Adrenal gland (tissue), 12 donors: Measurements from ENCODE around the gene MRGPRD. TPM values are rescaled to one million over a fixed set of nuclear protein-coding genes. Genes with fewer than 3 reads are reported as not detected.

Experiments used
- DNase-seq, 7 donors: peaks; one replicate each; pipeline ENCODE4 v3.0.0-alpha.2; 2019 to 2020
- H3K27ac ChIP-seq, 5 donors: fragments of 200-600 bp; sonication (generic) in 4 of 5; 1 replicate in 3 of 5; 2 replicates in 2 of 5; pipeline versions ENCODE4 v1.5.1 to v1.8.0; 2016 to 2020; ENCODE audit warnings: mild to moderate bottlenecking in 1 of 5
- H3K27me3 ChIP-seq: fragments of 200-600 bp; 2 replicates; pipeline ENCODE4 v1.8.0; 2021
- H3K36me3 ChIP-seq, 2 donors: fragments of 200-600 bp; replicated peaks in 1 of 2; 1 replicate in 1 of 2; 2 replicates in 1 of 2; pipeline versions ENCODE4 v1.5.1 to v1.8.0; 2018 to 2022
- H3K4me1 ChIP-seq, 2 donors: fragments of 200-600 bp; replicated peaks in 1 of 2; 1 replicate in 1 of 2; 2 replicates in 1 of 2; pipeline versions ENCODE4 v1.5.1 to v1.8.0; 2018 to 2021
- H3K4me3 ChIP-seq, 4 donors: fragments of 200-600 bp; sonication (generic) in 3 of 4; one replicate each; pipeline ENCODE4 v1.5.1; 2016 to 2018
- H3K9me3 ChIP-seq, 3 donors: fragments of 200-600 bp; sonication (generic) in 1 of 3; replicated peaks in 1 of 3; 1 replicate in 2 of 3; 2 replicates in 1 of 3; pipeline versions ENCODE4 v1.5.1 to v1.8.0; 2016 to 2021
- POLR2A ChIP-seq, 2 donors: fragments of 450-650 bp; IDR thresholded peaks; one replicate each; pipeline ENCODE4 v1.6.1; 2017; ENCODE audit warnings: antibody characterized with exemption in 2 of 2, mild to moderate bottlenecking in 2 of 2, moderate library complexity in 1 of 2
- WGBS, 4 donors: extraction: QIAGEN DNeasy Blood & Tissue Kit in 2 of 4; methylation state at CpG; one replicate each; pipeline versions ENCODE4 v1.1.5 to v1.1.7; 2013 to 2017; 5-methylcytosine and 5-hydroxymethylcytosine counted together
- intact Hi-C, 2 donors: fragments of 100-400 bp; cut with DNase I; formaldehyde crosslinking; loops; one replicate each; pipeline versions ENCODE4 v1.14.1 to v1.15.0; 2022 to 2023
- polyA plus RNA-seq, 3 donors: library from polyadenylated mRNA; stranded (reverse); fragments of 200-250 nt in 2 of 3; fragments of 350-450 nt in 1 of 3; fragmentation: Illumina TruSeq in 1 of 3; extraction: RNeasy Lipid Tissue Mini Kit (QIAGEN cat#74804) in 1 of 3; gene quantifications; one replicate each; pipeline ENCODE4 v1.2.3, GENCODE V29; 2013 to 2014
- total RNA-seq, 9 donors: library from RNA; depleted of rRNA in 4 of 9; stranded (reverse); fragments of >200 nt in 4 of 9; fragments of 120-200 nt in 1 of 9; fragmentation: NEBNext Ultra II Directional in 1 of 9; extraction: Animal tissue kit (Norgen Biotek cat#: 25700) in 1 of 9; gene quantifications; one replicate each; pipeline versions ENCODE4 v1.1.0 to v1.2.4, GENCODE V29; 2013 to 2023
- TF ChIP-seq, protein P1 (sequence below), 6 experiments: fragments of 450-650 bp in 4 of 6; fragments of 200-600 bp in 2 of 6; sonication (generic) in 1 of 6; IDR thresholded peaks; 1 replicate in 5 of 6; 2 replicates in 1 of 6; pipeline versions ENCODE4 v1.5.1 to v1.8.0; 2016 to 2021; ENCODE audit warnings: antibody characterized with exemption in 6 of 6, mild to moderate bottlenecking in 2 of 6, moderate library complexity in 1 of 6
- donor health status: healthy with polysubstance abuse.
- donor health status: Bipolar disorder and iron deficiency.
- donor health status: DM: yes; HTN: yes; CAD: no.
- donor health status: DM: no; HTN: no; CAD: no.
- donor health status: DM: no; HTN: no; CAD: no.
- donor health status: DM: yes; HTN: yes; CAD: no.

Gene MRGPRD
- total and polyA plus RNA-seq, 12 donors: not detected

DNA sequence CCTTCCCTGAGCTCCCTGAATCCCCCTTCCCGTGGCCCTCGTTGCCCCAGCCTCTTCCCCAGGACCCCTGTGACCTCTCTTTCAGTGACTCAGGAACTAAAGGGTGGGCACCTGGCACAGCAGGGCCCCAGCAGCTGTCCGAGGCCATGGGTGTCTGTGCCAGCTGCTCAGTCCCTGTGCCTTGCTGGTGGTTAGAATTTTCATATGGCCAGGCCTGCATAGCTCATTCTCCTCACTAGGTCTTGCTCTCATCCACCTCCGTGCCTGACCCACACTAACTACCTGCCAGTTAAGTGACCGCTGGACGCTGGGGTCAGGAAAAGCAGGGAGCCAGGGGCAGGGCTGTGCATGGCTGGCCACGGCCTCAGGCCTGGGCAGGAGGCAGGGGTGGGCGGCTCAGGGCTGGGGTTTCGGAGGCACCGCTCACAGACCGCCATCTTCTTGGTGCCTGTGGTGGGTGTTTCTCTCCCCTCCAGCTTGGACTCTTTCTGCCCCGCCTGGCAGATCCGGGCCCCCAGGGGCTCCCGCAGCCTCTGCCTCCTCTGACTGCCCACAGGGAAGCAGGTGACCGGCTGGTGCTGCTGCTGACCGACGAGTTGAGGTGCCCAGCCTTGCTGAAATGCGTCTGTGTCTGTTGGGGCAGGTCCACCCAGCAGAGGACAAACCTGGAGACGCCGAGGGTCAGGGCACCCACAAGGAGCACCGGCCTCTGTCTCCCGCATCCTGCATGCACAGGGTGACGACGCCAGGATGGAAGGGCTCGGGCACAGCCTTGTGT lies 20.3 kb downstream of the MRGPRD start:
- Histone ChIP-seq H3K36me3 (no peaks in the 10 kb centered on the region), H3K9me3 (no peaks in the 10 kb centered on the region), H3K4me3 (no peak overlapping the region), H3K27ac (no peak overlapping the region), H3K4me1 (no peaks in the 10 kb centered on the region), H3K27me3 (no peaks in the 10 kb centered on the region)
- no peak for DNase-seq
- TF ChIP-seq, protein P1, sequence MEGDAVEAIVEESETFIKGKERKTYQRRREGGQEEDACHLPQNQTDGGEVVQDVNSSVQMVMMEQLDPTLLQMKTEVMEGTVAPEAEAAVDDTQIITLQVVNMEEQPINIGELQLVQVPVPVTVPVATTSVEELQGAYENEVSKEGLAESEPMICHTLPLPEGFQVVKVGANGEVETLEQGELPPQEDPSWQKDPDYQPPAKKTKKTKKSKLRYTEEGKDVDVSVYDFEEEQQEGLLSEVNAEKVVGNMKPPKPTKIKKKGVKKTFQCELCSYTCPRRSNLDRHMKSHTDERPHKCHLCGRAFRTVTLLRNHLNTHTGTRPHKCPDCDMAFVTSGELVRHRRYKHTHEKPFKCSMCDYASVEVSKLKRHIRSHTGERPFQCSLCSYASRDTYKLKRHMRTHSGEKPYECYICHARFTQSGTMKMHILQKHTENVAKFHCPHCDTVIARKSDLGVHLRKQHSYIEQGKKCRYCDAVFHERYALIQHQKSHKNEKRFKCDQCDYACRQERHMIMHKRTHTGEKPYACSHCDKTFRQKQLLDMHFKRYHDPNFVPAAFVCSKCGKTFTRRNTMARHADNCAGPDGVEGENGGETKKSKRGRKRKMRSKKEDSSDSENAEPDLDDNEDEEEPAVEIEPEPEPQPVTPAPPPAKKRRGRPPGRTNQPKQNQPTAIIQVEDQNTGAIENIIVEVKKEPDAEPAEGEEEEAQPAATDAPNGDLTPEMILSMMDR (IDR thresholded peaks at IDR 0.05): no peak
- TF ChIP-seq POLR2A (IDR thresholded peaks at IDR 0.05): no peak
- WGBS, 4 donors: 84 to 89% (median 85%) methylated on average over 16 to 25 of the region's 25 CpGs
- intact Hi-C loops: no loop called here

DNA sequence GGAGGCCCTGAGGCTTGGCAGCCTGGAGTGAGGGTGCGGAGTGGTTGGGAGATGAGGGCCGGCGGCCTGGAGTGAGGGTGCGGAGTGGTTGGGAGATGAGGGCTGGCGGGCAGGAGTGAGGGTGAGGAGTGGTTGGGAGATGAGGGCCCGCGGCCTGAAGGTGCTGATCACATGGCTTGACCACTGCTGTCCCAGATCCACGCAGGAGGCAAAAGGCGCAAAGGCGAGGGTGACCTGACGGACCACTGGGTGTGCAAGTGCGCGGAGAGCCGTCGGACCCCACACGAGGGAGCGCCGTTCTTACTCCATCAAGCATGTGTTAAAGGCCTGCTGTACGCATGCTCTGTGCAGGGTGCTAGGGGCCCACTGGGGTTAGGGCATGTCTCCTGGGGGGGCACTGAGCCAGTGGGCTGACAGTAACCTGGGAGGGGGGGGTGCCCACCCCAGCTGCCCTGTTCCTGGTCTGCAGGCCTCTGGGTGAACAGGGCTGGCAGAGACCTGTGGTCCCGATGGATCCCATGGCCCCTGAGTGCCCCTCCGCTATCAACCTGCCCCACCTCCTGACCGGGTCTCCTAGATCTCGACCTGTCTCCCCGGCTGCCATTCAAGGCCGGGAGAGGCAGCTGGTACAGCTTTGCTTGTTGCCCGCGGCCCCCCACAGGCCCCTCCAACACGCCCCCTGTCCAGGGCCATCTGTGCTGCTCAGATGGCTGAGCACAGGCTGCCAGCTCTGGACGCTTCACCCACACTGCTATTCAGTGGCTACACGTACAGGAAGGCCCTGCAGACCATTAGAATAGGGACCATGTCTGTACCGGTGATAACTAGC lies 21.1 kb downstream of the MRGPRD start:
- intact Hi-C loops: no loop called here
- Histone ChIP-seq H3K27ac (no peak overlapping the region), H3K4me1 (no peaks in the 10 kb centered on the region), H3K4me3 (no peak overlapping the region), H3K27me3 (no peaks in the 10 kb centered on the region), H3K9me3 (no peaks in the 10 kb centered on the region), H3K36me3 (no peaks in the 10 kb centered on the region)
- TF ChIP-seq POLR2A (IDR thresholded peaks at IDR 0.05): no peak
- TF ChIP-seq, protein P1 (IDR thresholded peaks at IDR 0.05): no peak
- WGBS, 4 donors: 88 to 98% (median 89%) methylated on average over 18 to 31 of the region's 31 CpGs
- DNase-seq: no peak

DNA sequence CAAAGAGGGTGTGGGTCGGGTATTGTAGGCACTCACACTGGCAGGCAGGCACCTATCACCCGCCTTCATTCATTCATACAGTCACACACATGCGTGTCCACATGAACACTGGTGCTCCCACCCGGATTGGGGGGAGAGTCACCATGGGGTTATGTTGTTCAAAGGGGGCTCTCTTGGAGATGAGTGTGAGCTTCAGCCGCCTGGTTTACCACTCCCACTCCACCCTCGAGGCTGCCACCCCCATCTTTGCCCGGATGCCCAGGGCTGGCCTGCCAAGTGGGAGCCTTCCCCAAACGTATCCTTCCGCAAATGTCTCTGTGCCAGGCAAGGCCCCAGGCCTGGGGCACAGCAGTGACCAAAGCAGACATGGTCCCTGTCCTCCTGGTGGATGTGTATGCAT lies 22.6 kb downstream of the MRGPRD start:
- Histone ChIP-seq H3K4me3 (no peak overlapping the region), H3K36me3 (no peaks in the 10 kb centered on the region), H3K27me3 (no peaks in the 10 kb centered on the region), H3K9me3 (no peaks in the 10 kb centered on the region), H3K4me1 (no peaks in the 10 kb centered on the region), H3K27ac (no peak overlapping the region)
- intact Hi-C loops: no loop called here
- no peak for TF ChIP-seq POLR2A (IDR thresholded peaks at IDR 0.05)
- TF ChIP-seq, protein P1 (IDR thresholded peaks at IDR 0.05): no peak
- 89 to 98% (median 90%) methylated on average over 5 to 9 of the region's 9 CpGs for WGBS, 4 donors
- no peak for DNase-seq

DNA sequence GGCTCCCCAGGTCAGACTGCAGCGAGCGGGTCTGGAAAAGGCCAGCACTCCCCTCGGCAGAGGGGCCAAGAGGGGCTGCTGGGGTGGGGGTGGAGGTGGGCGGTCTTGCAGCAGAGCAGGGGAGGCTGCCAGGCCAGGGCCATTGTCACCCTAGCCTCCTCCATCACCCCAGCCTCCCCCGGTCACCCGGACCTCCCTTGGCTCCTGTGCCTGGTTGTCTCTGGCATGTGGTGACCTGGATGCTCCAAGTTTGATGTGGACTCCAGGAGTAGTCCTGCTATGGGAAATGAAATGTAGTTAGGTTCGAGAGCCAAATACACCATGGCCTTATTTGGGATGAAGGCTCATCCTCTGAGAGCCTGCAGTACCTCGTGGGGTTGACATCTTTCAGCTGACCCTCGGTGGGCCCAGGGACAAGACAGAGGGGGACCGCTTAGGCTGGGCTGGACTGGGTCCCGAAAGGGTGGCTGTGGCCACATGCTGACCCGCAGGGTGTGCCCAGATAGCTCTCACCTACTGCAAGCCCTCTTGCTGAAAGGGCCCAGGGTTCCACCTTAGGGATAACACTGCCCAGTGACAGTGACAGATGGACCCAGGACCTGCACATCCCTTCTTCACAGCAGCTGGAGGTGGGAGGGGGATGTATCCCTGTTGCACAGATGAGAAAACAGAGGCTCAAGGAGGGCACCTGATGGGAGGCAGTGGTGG lies 24.1 kb downstream of the MRGPRD start:
- intact Hi-C loops: no loop called here
- no peak overlapping the region for H3K4me3 ChIP-seq
- WGBS, 4 donors: 59 to 75% (median 65%) methylated on average over 7 to 12 of the region's 12 CpGs
- no peak overlapping the region for H3K27ac ChIP-seq
- no peaks in the 10 kb centered on the region for H3K36me3 ChIP-seq
- TF ChIP-seq, protein P1 (IDR thresholded peaks at IDR 0.05): no peak
- TF ChIP-seq POLR2A (IDR thresholded peaks at IDR 0.05): no peak
- no peaks in the 10 kb centered on the region for H3K27me3 ChIP-seq
- no peaks in the 10 kb centered on the region for H3K4me1 ChIP-seq
- no peak for DNase-seq
- H3K9me3 ChIP-seq: no peaks in the 10 kb centered on the region
